Tibial nerve (tissue), 4 donors: ENCODE measurements around the gene ALDH8A1. TPM values are rescaled to one million over a fixed set of nuclear protein-coding genes. Genes with fewer than 3 reads are reported as not detected.

Experiments used
- DNase-seq, 2 donors: peaks; one replicate each; pipeline ENCODE4 v3.0.0-alpha.2; 2019; ENCODE audit warnings: low spot score in 2 of 2
- H3K27ac ChIP-seq, 4 donors: fragments of 200-600 bp; sonication (generic) in 3 of 4; one replicate each; pipeline ENCODE4 v1.5.1; 2017 to 2019; ENCODE audit warnings: mild to moderate bottlenecking in 1 of 4
- H3K27me3 ChIP-seq, 2 donors: fragments of 200-600 bp; sonication (generic) in 1 of 2; one replicate each; pipeline versions ENCODE4 v1.5.1 to v1.6.0; 2017 to 2019
- H3K36me3 ChIP-seq, 3 donors: fragments of 200-600 bp; sonication (generic); one replicate each; pipeline ENCODE4 v1.5.1; 2018 to 2019
- H3K4me1 ChIP-seq, 4 donors: fragments of 200-600 bp; sonication (generic) in 3 of 4; one replicate each; pipeline ENCODE4 v1.5.1; 2017 to 2019
- H3K4me3 ChIP-seq, 4 donors: fragments of 200-600 bp; sonication (generic) in 3 of 4; one replicate each; pipeline ENCODE4 v1.5.1; 2017 to 2019; ENCODE audit warnings: mild to moderate bottlenecking in 1 of 4, moderate library complexity in 1 of 4
- H3K9me3 ChIP-seq, 4 donors: fragments of 200-600 bp; sonication (generic) in 3 of 4; one replicate each; pipeline ENCODE4 v1.5.1; 2017 to 2019
- EP300 ChIP-seq, 2 donors: sonication (generic); formaldehyde crosslinking; IDR thresholded peaks; one replicate each; pipeline ENCODE4 v1.6.1; 2017; ENCODE audit warnings: antibody characterized with exemption in 2 of 2, mild to moderate bottlenecking in 1 of 2
- POLR2A ChIP-seq, 2 donors: fragments of 450-650 bp; IDR thresholded peaks; one replicate each; pipeline ENCODE4 v1.6.1; 2017; ENCODE audit warnings: antibody characterized with exemption in 2 of 2, mild to moderate bottlenecking in 2 of 2, moderate library complexity in 2 of 2
- WGBS, 2 donors: methylation state at CpG; one replicate each; pipeline ENCODE4 v1.1.5; 2018; 5-methylcytosine and 5-hydroxymethylcytosine counted together
- total RNA-seq, 4 donors: library from RNA; depleted of rRNA; stranded (reverse); fragments of >200 nt; gene quantifications; one replicate each; pipeline ENCODE4 v1.1.0, GENCODE V29; 2016
- TF ChIP-seq, protein P1 (sequence below), 5 experiments: fragments of 200-600 bp in 3 of 5; fragments of 450-650 bp in 2 of 5; sonication (generic) in 3 of 5; IDR thresholded peaks; one replicate each; pipeline ENCODE4 v1.5.1; 2016 to 2019; ENCODE audit warnings: antibody characterized with exemption in 5 of 5, mild to moderate bottlenecking in 3 of 5, moderate library complexity in 2 of 5

ALDH8A1 gene
- total RNA-seq, 4 donors from 2014 or later: 0.90 to 4.2 (median 2.3) TPM

DNA sequence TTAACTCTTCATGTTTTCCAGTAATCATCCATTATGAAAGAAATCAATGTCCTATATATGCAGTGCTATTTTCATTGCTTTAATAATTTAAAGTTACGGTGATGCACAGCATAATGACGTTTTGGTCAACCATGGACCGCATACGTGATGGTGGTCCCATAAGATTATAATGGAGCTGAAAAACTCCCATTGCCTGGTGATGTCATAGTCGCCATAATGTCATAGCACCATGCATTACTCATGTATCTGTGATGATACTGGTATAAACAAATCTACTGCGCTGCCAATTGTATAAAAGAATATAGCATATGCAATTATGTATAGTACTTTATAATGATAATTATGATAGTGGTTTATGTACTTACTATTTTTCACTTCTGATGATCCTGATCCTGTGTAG is 42.3 kb upstream of the ALDH8A1 start:
- no peaks in the 10 kb centered on the region for H3K9me3 ChIP-seq
- H3K4me1 ChIP-seq: no peaks in the 10 kb centered on the region
- no peak for TF ChIP-seq POLR2A (IDR thresholded peaks at IDR 0.05)
- TF ChIP-seq EP300 (IDR thresholded peaks at IDR 0.05): no peak
- TF ChIP-seq, protein P1, sequence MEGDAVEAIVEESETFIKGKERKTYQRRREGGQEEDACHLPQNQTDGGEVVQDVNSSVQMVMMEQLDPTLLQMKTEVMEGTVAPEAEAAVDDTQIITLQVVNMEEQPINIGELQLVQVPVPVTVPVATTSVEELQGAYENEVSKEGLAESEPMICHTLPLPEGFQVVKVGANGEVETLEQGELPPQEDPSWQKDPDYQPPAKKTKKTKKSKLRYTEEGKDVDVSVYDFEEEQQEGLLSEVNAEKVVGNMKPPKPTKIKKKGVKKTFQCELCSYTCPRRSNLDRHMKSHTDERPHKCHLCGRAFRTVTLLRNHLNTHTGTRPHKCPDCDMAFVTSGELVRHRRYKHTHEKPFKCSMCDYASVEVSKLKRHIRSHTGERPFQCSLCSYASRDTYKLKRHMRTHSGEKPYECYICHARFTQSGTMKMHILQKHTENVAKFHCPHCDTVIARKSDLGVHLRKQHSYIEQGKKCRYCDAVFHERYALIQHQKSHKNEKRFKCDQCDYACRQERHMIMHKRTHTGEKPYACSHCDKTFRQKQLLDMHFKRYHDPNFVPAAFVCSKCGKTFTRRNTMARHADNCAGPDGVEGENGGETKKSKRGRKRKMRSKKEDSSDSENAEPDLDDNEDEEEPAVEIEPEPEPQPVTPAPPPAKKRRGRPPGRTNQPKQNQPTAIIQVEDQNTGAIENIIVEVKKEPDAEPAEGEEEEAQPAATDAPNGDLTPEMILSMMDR (IDR thresholded peaks at IDR 0.05): no peak
- no peaks in the 10 kb centered on the region for H3K27me3 ChIP-seq
- 93 to 96% methylated on average over 6 of the region's 6 CpGs for WGBS, 2 donors
- DNase-seq: no peak
- H3K4me3 ChIP-seq: no peak overlapping the region
- H3K27ac ChIP-seq: no peak overlapping the region
- peaks cover 0 to 66% (median 0%) of the 10 kb centered on the region in 3 donors for H3K36me3 ChIP-seq

DNA sequence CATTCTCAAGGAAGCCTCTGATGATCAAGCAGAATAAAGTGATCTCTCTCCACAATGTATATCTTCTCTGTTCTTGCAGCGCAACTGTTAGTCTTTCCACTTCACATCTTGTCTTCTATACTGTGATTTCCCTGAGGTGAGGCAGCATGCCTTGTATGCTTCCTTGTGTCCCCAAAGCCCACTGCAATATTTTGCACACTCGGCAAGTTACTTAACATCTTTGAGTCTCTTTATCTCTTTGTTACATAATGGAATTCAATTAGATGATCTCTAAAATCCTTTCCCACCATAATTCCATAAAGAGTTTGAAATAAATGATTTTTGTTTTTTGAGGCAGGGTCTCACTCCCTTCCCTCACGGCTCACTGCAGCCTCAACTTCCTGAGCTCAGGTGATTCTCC is 40.4 kb upstream of the ALDH8A1 start:
- TF ChIP-seq, protein P1 (IDR thresholded peaks at IDR 0.05): no peak
- TF ChIP-seq EP300 (IDR thresholded peaks at IDR 0.05): no peak
- Histone ChIP-seq H3K4me3 (no peak overlapping the region), H3K27me3 (no peaks in the 10 kb centered on the region), H3K9me3 (no peaks in the 10 kb centered on the region), H3K4me1 (no peaks in the 10 kb centered on the region), H3K36me3 (peaks cover 0 to 66% (median under 1%) of the 10 kb centered on the region in 3 donors), H3K27ac (no peak overlapping the region)
- no peak for DNase-seq
- WGBS, 2 donors: 93 to 95% methylated on average over 3 of the region's 3 CpGs

DNA sequence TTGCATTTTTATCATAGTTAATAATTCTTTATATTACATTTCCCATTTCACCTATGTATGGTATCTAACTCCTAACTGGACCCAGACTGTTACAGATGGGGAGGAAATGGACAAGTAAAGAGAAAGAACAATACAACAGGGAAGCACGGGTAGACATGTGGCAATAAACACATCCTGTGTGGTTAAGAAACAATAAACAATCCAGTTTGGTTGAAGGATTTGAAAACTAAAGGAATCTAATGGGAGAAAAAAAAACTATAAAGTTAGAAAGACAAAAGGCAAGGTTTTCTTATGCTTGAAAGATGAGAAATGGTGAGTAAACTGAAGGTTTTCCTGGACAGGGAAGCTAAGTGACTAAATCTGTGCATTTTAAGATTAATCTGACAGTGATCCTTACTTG is 34.9 kb upstream of the ALDH8A1 start:
- no peak overlapping the region for H3K27ac ChIP-seq
- no peaks in the 10 kb centered on the region for H3K9me3 ChIP-seq
- TF ChIP-seq POLR2A (IDR thresholded peaks at IDR 0.05) (no peak), EP300 (IDR thresholded peaks at IDR 0.05) (no peak)
- TF ChIP-seq, protein P1 (IDR thresholded peaks at IDR 0.05): no peak
- H3K27me3 ChIP-seq: no peaks in the 10 kb centered on the region
- no peaks in the 10 kb centered on the region for H3K4me1 ChIP-seq
- WGBS, 2 donors: 27 to 30% methylated on average over 1 of the region's 1 CpG
- H3K4me3 ChIP-seq: no peak overlapping the region
- peaks cover 0 to 66% (median 6%) of the 10 kb centered on the region in 3 donors for H3K36me3 ChIP-seq
- DNase-seq: no peak

DNA sequence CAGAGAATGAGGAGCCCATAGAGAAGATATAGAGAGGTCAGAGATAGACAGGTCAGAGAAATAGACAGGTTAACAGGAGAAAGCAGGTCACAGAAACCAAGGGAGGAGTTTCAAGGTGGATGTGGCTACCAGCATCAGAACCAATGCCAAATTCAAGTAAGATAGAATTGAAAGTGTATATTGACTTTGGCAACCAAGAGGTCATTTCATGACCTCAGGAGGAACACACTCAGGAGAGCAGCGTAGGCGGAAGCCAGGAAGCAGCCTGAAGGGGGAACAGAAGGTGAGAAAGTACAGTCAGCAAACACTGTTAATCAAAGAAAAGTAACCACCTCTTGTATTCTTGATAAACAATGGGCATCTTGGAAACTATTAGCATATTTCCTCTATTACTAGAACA is 33.9 kb upstream of the ALDH8A1 start:
- TF ChIP-seq EP300 (IDR thresholded peaks at IDR 0.05) (no peak), POLR2A (IDR thresholded peaks at IDR 0.05) (no peak)
- DNase-seq: no peak
- no peak overlapping the region for H3K27ac ChIP-seq
- H3K27me3 ChIP-seq: no peaks in the 10 kb centered on the region
- 89 to 94% methylated on average over 2 of the region's 2 CpGs for WGBS, 2 donors
- no peak overlapping the region for H3K4me3 ChIP-seq
- H3K4me1 ChIP-seq: no peaks in the 10 kb centered on the region
- H3K36me3 ChIP-seq: peaks cover 0 to 68% (median 6%) of the 10 kb centered on the region in 3 donors
- no peaks in the 10 kb centered on the region for H3K9me3 ChIP-seq

DNA sequence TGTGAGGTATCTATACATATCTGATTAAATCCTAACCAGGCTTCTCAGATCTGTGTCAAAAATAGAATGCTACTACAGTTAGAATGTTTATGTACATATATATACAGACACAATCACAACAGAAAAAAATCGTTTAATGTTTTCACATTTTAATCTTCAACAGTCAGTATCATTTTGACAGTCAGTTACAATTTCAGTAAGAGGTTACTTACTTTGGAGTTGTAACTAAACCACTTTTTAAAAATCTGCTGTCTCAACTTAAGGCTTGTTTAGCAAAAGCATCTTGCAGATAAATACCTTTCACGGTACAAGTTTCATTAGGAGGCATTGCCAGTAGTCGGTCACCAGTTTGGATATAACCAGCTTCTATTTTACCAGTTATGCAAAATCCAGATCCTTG is 32.3 kb upstream of the ALDH8A1 start:
- no peak overlapping the region for H3K4me3 ChIP-seq
- TF ChIP-seq, protein P1 (IDR thresholded peaks at IDR 0.05): no peak
- TF ChIP-seq EP300 (IDR thresholded peaks at IDR 0.05): no peak
- no peaks in the 10 kb centered on the region for H3K27me3 ChIP-seq
- no peaks in the 10 kb centered on the region for H3K4me1 ChIP-seq
- no peak for DNase-seq
- H3K36me3 ChIP-seq: peaks cover 0 to 77% (median 6%) of the 10 kb centered on the region in 3 donors
- WGBS, 2 donors: 88 to 92% methylated on average over 3 of the region's 3 CpGs
- no peak overlapping the region for H3K27ac ChIP-seq
- no peaks in the 10 kb centered on the region for H3K9me3 ChIP-seq

DNA sequence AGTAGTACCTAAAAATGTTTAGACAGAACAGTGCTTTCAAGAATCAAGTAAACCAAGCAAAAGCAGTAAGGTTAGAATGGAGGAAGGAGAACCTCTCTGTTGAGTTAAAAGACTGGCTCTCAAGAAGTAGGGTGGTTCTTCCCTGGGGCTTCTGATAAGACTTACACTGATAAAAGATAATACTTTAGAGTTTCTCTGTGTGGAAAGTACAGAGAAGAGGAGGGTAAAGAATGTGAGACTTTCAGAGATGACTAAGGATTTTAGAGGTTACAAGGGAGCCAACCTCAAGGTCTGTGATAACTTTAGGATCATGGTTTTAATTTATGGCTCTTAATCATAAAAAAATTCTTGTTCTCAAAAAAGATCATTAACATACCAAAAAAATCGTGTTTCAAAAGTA is 30.9 kb upstream of the ALDH8A1 start:
- no peak for DNase-seq
- Histone ChIP-seq H3K4me1 (no peaks in the 10 kb centered on the region), H3K27ac (no peak overlapping the region), H3K4me3 (no peak overlapping the region), H3K36me3 (peaks cover 0 to 78% (median 6%) of the 10 kb centered on the region in 3 donors), H3K27me3 (no peaks in the 10 kb centered on the region), H3K9me3 (no peaks in the 10 kb centered on the region)
- TF ChIP-seq POLR2A (IDR thresholded peaks at IDR 0.05) (no peak), EP300 (IDR thresholded peaks at IDR 0.05) (no peak)
- TF ChIP-seq, protein P1 (IDR thresholded peaks at IDR 0.05): no peak
- 63 to 65% methylated on average over 1 of the region's 1 CpG for WGBS, 2 donors
